NCI-H510A treated with DMSO at 0.1 percent for 48 hours (cell line): ENCODE data around the gene POLA1.

Experiments
- DNase-seq: peaks from one replicate; lab custom pipeline; 2025; lab: John Stamatoyannopoulos, UW

Gene POLA1

GRCh38 chrX:24877854-24878650 lies 184.3 kb downstream of the POLA1 start:
- DNase-seq: peak; percentile 41

- no peak for DNase-seq
Measured at GRCh38 chrX:24879679-24880078, 186.0 kb downstream of the POLA1 start.

GRCh38 chrX:24886916-24887315 lies 193.2 kb downstream of the POLA1 start:
- no peak for DNase-seq

- DNase-seq: no peak
Measured at GRCh38 chrX:24890677-24891076, 197.0 kb downstream of the POLA1 start.

DNA sequence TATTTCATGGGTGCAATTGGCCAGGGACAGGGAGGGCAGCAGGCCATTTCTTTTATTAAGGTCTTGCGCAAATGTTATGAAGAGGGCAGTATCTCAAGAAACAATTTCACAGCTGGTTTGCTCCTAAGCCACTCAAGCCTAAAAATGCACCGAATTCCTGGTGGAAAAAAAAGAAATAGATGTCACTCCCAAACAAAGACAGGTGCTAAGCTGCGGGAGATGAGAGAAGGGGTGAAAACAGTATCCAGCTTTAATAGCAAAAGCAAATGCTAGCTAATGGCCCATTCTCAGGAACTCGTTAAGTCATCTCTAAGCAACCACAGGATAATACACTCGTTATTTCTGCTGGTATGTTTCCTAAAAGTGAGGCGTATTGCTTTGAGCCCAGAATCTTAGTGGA lies 205.7 kb downstream of the POLA1 start:
- no peak for DNase-seq

DNA sequence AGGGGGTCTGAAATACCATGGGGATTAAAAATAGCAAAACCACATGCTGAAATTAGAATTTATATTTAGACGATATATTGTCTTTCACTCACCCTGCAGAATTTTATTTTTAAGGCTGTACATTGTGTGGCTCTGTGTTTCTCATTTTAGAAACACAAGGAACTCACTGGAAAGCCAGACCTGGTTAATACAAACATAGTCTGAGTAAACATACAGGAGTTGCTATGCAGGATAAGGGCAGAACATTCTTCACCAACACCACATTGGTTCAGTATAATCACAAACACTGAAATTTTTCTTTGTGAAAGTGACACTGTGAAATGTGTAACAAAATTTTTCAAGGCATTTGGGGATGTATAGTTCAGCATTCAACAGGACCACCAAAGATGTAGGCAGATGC lies 206.5 kb downstream of the POLA1 start:
- DNase-seq: no peak

DNA sequence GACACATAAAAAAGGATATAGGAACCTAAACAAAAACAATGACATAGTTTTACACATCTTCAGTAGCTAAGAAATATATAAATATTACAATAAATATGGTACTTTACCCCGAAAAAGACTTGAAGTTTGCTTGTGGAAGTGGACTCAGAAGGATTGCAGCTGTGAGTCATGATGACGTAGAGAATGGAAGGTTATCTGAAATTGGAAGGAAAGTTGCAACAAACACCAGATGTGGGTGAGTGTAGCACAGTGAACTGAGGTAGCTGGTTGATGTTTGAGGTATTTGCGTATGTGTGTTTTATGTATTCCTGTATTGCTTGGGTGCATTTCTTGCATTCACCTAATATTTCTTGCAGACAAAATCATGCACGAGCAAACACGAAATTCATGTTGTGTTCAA lies 209.1 kb downstream of the POLA1 start:
- no peak for DNase-seq

GRCh38 chrX:24918715-24919114 lies 225.0 kb downstream of the POLA1 start:
- no peak for DNase-seq

- DNase-seq: no peak
Measured at GRCh38 chrX:24920769-24921168, 227.1 kb downstream of the POLA1 start.

DNA sequence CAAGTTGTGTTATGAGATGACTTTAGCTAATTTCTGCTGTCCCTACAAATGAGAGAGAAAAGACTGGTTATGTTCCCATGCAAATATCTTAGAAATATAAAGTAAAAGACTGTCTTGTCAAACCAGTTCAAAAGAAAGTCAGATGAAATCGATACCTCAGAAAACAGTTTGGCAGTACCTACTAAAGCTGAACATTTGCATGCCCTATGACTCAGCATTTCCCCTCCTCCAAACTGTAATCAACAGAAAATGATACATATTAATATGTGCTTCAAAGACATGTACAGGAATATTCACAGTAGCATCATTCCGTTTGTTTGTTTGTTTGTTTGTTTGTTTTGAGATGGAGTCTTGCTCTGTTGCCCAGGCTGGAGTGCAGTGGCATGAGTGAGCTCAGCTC lies 231.7 kb downstream of the POLA1 start:
- no peak for DNase-seq

GRCh38 chrX:24927372-24927771 lies 233.7 kb downstream of the POLA1 start:
- no peak for DNase-seq

DNA sequence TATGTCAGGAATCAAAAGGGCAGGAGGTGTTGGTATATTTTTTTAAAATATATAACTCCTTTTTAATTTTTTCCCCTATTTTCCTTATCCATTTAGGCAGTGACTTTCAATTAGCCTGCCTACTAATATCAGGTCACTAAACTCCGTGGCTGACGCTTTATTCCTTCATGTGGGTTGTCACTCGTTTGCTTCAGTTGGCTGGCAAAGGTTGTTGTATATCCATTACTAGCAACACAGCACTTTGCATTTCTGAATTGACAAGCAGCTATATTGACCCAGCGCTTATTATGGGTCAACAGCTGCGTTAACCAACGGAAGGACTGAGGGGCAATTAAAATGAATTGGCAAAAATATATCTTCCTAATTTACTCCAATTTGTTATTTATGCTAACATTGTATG lies 234.4 kb downstream of the POLA1 start:
- no peak for DNase-seq

DNA sequence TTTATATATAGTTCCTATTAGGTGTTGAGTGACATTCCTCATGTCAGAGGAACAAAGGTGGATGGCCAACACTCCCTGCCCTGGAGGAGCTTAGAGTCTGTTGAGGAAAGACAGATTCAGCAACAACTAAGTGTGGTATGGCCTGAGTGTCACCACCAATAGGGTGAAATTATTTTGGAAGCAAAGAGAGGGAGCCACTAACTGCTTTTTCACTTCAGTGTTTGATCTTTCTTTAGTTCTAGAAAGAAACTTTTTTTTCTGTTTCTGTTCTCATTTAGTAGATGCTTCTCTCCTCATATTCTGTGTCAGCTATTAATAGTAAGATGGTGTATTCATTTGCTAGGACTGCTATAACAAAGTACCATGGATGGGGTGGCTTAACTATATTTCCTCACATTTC lies 240.6 kb downstream of the POLA1 start:
- no peak for DNase-seq

DNA sequence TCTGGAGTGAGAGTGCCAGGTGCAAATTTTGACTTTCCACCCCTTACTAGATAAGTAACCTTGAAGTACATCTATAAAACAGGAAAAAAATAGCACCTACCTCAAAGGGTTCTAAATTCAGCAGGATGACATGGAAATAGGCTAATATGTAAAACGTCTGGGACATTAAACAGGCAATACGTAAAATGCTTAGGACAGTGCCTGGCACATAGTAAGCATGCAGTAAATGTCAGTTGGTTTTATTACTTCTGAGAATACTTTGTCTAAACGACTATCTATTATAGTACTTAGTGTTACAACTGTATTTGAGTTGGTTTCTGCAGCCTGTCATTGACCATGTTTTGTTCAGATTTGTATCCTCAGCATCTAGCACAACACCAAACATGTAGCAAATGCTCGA lies 251.3 kb downstream of the POLA1 start:
- no peak for DNase-seq

GRCh38 chrX:24946369-24946768 lies 252.7 kb downstream of the POLA1 start:
- no peak for DNase-seq

DNA sequence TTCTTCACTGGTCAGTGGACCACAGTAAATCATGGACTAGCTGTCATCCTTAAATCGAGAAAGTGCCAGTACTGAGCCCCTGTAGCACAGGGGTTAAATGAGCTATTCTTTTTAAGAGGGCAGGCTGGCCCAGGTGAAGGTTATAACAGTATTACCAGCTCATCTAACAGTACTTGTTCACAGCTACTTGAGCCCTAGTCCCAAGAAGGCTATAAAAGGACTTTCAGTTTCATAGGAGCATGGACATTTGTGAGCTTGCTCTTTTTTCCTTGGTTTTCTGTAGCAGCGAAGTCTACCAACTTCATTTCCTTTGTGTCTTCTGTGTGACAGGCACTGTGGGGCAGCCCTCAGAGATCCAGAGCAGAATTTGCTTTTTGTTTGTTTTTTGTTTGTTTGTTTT lies 261.0 kb downstream of the POLA1 start:
- no peak for DNase-seq

DNA sequence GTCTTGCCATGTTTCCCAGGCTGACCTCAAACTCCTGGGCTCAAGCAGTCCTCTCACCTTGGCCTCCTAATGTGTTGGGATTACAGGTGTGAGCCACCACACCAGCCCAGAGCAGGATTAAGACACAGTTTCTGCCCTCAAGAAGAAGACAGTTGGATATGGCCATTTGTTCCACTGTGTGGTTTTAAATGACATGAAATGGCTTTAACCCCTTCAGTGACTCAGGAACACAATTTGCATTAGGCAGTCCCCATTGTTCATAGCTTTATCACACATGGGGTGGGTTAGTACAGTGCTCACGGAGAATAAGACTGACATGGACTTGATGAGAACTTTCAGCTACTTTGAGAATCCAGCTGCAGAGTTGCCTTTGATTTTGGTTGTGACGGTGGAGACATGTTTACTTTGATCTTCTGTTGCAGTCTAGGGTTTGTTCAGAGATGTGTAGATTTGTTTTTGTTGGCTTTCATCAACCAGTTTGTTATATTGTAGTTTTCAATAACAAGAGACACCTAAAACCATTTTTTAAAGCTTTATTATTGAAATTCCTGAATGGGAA lies 261.7 kb downstream of the POLA1 start:
- DNase-seq: no peak

- no peak for DNase-seq
Measured at GRCh38 chrX:24956828-24957227, 263.1 kb downstream of the POLA1 start.

DNA sequence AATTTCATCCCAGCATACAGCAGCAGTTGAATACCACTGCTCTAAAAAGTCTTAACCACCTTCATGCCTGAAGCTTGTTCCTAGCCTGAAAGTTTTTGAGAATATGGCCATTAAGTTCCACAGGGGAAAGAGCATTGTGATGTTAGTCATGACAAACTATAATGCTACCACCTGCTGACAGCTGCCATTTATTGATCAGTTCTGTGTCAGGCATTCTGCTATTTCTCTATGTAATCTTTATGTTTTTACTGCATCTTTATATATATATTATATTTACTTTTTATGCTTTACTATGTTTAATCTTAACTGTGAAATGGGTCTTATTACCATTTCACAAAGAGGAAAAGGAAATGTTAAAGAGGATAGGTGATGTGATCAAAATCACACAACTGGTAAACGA lies 268.1 kb downstream of the POLA1 start:
- DNase-seq: no peak

DNA sequence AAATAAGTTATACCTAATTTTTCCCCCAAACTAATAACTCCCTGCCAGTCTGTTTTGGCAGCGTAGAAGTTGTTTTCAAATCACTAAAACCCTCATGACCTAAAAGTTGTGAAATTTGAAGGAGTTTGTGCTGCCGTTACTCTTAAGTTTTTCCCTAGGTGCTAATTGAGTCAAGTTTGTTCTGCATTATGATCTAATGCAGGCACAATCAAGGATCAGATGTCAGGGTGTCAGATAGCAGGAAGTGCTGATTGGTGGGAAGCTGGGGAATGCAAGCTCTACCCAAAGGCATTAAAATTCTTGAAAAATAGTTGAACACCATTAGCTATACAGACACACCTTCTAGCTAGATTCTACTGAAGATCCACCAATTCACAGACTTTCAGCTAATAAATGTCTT lies 270.1 kb downstream of the POLA1 start:
- DNase-seq: peak; percentile 3

DNA sequence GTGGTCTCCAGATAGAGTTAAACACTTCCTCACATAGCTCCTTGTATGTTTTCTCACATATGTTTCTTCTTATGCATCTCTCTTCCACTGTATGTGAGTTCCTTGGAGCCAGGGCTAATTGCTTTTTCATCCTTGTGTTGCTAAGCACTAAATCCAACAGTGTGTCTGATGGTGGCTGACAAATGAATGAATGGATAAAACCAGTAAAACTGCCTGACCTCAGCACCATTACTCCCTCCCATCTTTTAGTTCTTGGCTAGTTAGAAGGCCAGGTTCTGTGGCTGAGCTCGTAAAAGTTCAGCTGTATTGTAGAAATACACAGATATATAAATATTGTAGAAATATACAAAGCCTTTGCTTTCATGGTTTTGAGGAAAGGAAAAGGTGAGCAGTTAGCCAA lies 271.7 kb downstream of the POLA1 start:
- DNase-seq: no peak

DNA sequence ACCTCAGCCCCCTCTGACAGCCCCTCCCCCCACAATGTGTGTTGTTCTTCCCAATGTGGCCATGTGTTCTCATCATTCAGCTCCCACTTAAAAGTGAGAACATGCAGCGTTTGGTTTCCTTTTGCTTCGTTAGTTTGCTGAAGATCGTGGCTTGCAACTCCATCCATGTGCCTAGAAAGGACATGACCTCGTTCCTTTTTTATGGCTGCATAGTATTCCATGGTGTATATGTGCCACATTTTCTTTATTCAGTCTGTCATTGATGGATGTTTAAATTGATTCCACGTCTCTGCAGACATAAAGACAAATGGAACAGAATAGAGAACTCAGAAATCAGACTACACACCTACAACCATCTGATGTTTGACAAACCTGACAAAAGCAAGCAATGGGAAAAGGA lies 276.1 kb downstream of the POLA1 start:
- no peak for DNase-seq

DNA sequence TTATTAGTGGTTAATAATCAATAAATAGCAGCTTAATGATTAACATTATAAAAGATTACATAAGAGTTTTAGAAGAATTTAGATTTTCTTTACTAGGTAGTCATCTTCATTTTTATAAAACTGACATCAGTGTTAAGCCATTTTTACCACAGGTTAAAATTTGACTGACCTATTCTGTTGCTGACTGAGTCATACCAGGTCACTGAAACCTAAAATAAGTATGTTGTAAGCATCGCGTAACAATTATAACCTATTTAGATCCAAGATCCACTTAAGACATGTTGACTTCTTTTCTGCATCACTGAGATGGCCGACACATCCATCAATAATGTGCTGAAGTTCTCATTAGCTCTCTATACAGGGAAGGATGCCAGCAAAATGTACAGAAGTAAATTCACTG lies 285.4 kb downstream of the POLA1 start:
- DNase-seq: no peak

- DNase-seq: no peak
Measured at GRCh38 chrX:24981030-24981429, 287.3 kb downstream of the POLA1 start.
